GM23338 (cell line): ENCODE measurements around the gene CNTNAP2. TPM values are rescaled to one million over a fixed set of nuclear protein-coding genes. Genes with fewer than 3 reads are reported as not detected.

Experiments used
- ATAC-seq: fragments of 200-7000 bp; cut with Tn5 transposase; 3 replicates; pipeline ENCODE4 v1.9.1; 2020
- DNase-seq: peaks from one replicate; pipeline ENCODE4 v3.0.0-alpha.2; 2015; ENCODE audit warnings: low spot score
- H2AFZ ChIP-seq: fragments of 200-600 bp; sonication (generic); 2 replicates; pipeline ENCODE4 v1.8.0; 2016; ENCODE audit warnings: antibody characterized with exemption, mild to moderate bottlenecking, moderate library complexity
- H3F3A ChIP-seq: fragments of 200-600 bp; sonication (generic); replicated peaks from 2 replicates; pipeline ENCODE4 v1.8.0; 2017; ENCODE audit warnings: antibody characterized with exemption, mixed run types, low read depth
- H3K27ac ChIP-seq: fragments of 200-600 bp; sonication (generic); 2 replicates; pipeline ENCODE4 v1.6.1; 2016; ENCODE audit warnings: low read depth
- H3K27me3 ChIP-seq: fragments of 200-600 bp; sonication (generic); 2 replicates; pipeline ENCODE4 v1.8.0; 2016; ENCODE audit warnings: mild to moderate bottlenecking, mixed run types, moderate library complexity; ENCODE audit not compliant: insufficient read depth
- H3K36me3 ChIP-seq: fragments of 200-600 bp; sonication (generic); 2 replicates; pipeline ENCODE4 v1.8.0; 2016; ENCODE audit warnings: mild to moderate bottlenecking; ENCODE audit not compliant: insufficient read depth
- H3K4me1 ChIP-seq: fragments of 200-600 bp; sonication (generic); 2 replicates; pipeline ENCODE4 v1.8.0; 2016; ENCODE audit warnings: mild to moderate bottlenecking, moderate library complexity; ENCODE audit not compliant: insufficient read depth
- H3K4me2 ChIP-seq: fragments of 200-600 bp; sonication (generic); 2 replicates; pipeline ENCODE4 v1.7.1; 2017; ENCODE audit warnings: mixed run types
- H3K4me3 ChIP-seq: fragments of 200-600 bp; sonication (generic); 2 replicates; pipeline ENCODE4 v1.6.1; 2016; ENCODE audit warnings: mixed run types
- H3K79me2 ChIP-seq: fragments of 200-600 bp; sonication (generic); replicated peaks from 2 replicates; pipeline ENCODE4 v1.8.0; 2017; ENCODE audit warnings: mild to moderate bottlenecking; ENCODE audit not compliant: insufficient read depth
- H3K9me2 ChIP-seq: fragments of 200-600 bp; sonication (generic); 2 replicates; pipeline ENCODE4 v1.8.0; 2017; ENCODE audit not compliant: insufficient read depth
- H4K20me1 ChIP-seq: fragments of 200-600 bp; sonication (generic); replicated peaks from 2 replicates; pipeline ENCODE4 v1.8.0; 2017; ENCODE audit warnings: mild to moderate bottlenecking; ENCODE audit not compliant: insufficient read depth
- H3K27ac Mint-ChIP-seq: 2 replicates; pipeline ENCODE4 v1.8.0; 2020; ENCODE audit warnings: inconsistent platforms, mild to moderate bottlenecking, moderate library complexity, mixed read lengths
- H3K27me3 Mint-ChIP-seq: 3 replicates; pipeline ENCODE4 v1.8.0; 2022; ENCODE audit warnings: low read depth, mild to moderate bottlenecking, moderate library complexity, mixed read lengths, inconsistent platforms; ENCODE audit not compliant: insufficient read depth, poor library complexity
- H3K36me3 Mint-ChIP-seq: 3 replicates; pipeline ENCODE4 v1.8.0; 2021; ENCODE audit warnings: low read depth, mild to moderate bottlenecking, inconsistent platforms, moderate library complexity, mixed read lengths
- H3K4me1 Mint-ChIP-seq: 3 replicates; pipeline ENCODE4 v1.8.0; 2020; ENCODE audit warnings: mild to moderate bottlenecking, inconsistent platforms, mixed read lengths
- H3K4me3 Mint-ChIP-seq: 3 replicates; pipeline ENCODE4 v1.8.0; 2021; ENCODE audit warnings: moderate library complexity, mild to moderate bottlenecking, inconsistent platforms, mixed read lengths
- H3K9me3 Mint-ChIP-seq: 3 replicates; pipeline ENCODE4 v1.8.0; 2020; ENCODE audit warnings: moderate library complexity, mild to moderate bottlenecking, inconsistent platforms, mixed read lengths
- CREB1 ChIP-seq: fragments of 250-450 bp; sonication (Bioruptor Pico); IDR thresholded peaks from 2 replicates; pipeline ENCODE4 v1.5.0; 2020; ENCODE audit warnings: low read depth, mild to moderate bottlenecking, moderate library complexity
- EZH2 ChIP-seq: fragments of 200-600 bp; sonication (generic); IDR thresholded peaks from one replicate; pipeline ENCODE4 v1.8.0; 2017; ENCODE audit warnings: antibody characterized with exemption, mild to moderate bottlenecking, low read depth; ENCODE audit not compliant: unreplicated experiment
- EZH2phosphoT487 ChIP-seq: fragments of 200-600 bp; sonication (generic); IDR thresholded peaks from one replicate; pipeline ENCODE4 v1.8.1; 2018; ENCODE audit warnings: antibody characterized with exemption; ENCODE audit not compliant: unreplicated experiment
- JUNB ChIP-seq: IDR thresholded peaks from one replicate; pipeline ENCODE4 v1.6.1; 2016; ENCODE audit warnings: antibody characterized with exemption; ENCODE audit not compliant: unreplicated experiment
- NANOG ChIP-seq: IDR thresholded peaks from 2 replicates; pipeline ENCODE4 v1.6.1; 2016; ENCODE audit warnings: antibody characterized with exemption, borderline replicate concordance
- POLR2AphosphoS5 ChIP-seq: IDR thresholded peaks from 2 replicates; pipeline ENCODE4 v1.6.1; 2016; ENCODE audit warnings: antibody characterized with exemption, low read depth
- STAT1 ChIP-seq: IDR thresholded peaks from one replicate; pipeline ENCODE4 v1.6.1; 2016; ENCODE audit warnings: antibody characterized with exemption; ENCODE audit not compliant: unreplicated experiment
- polyA plus RNA-seq: library from polyadenylated mRNA; unstranded; fragments of >200 nt; fragmentation: Nextera tagmentation; extraction: Ambion mirVana; gene quantifications from 2 replicates; pipeline ENCODE4 v1.2.1, GENCODE V29; 2016
- total RNA-seq: library from RNA; depleted of rRNA; stranded (reverse); fragments of >200 nt; shearing (Covaris generic); gene quantifications from 2 replicates; pipeline ENCODE4 v1.2.3, GENCODE V29; 2014
- TF ChIP-seq, protein P1 (sequence below), 2 experiments: fragments of 200-600 bp in 1 of 2; sonication (generic) in 1 of 2; conservative IDR thresholded peaks; 2 replicates each; pipeline versions ENCODE4 v1.5.1 to v1.6.1; 2016 to 2017; ENCODE audit warnings: antibody characterized with exemption in 2 of 2, low read depth in 2 of 2, mild to moderate bottlenecking in 2 of 2, moderate library complexity in 1 of 2
- TF ChIP-seq, protein P2 (sequence below): IDR thresholded peaks from one replicate; pipeline ENCODE4 v1.6.1; 2018; ENCODE audit warnings: antibody characterized with exemption; ENCODE audit not compliant: unreplicated experiment
- TF ChIP-seq, protein P3 (sequence below): IDR thresholded peaks from 2 replicates; pipeline ENCODE4 v1.6.1; 2016; ENCODE audit warnings: antibody characterized with exemption

The CNTNAP2 gene
- total and polyA plus RNA-seq, 2 experiments from 2014 or later: 38.2 to 61.3 TPM

DNA sequence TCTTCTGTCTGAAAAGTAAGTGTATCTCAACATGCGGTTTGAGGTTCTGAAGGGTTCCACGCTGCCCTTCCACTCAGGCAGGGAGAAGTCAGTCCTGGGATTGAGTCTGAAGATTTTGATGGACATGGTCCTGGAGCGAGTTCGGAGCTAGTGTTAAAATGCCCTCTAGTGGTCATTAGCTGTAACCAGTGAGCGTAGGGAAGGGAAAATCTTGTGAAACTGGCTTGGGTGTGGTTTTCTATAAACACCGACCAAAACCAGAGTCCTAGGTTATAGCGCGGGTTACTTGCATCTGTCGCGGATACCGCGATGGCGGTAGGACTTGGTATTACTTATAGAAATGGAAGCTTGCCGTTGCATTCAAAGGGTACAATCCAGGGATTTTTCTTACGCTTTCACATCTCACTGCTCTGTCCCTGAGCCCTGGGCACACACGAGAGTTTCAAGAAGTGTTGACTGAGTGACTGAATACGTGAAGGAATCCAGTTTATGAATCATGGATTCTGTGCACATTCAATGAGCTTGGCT lies 2125.8 kb downstream of the CNTNAP2 start:
- H3K36me3 ChIP-seq: no peaks in the 10 kb centered on the region
- H3K4me2 ChIP-seq: no peak overlapping the region
- no peaks in the 10 kb centered on the region for H3K9me2 ChIP-seq
- H3K79me2 ChIP-seq: no peaks in the 10 kb centered on the region
- H3K27me3 ChIP-seq: no peaks in the 10 kb centered on the region
- Mint-ChIP-seq H3K9me3 (peaks cover 3% of the 10 kb centered on the region; the same call in 1 of the 3 replicates), H3K4me3 (no peak overlapping the region; the same call in 2 of the 3 replicates), H3K27me3 (peaks cover 2% of the 10 kb centered on the region), H3K27ac (no peak overlapping the region), H3K4me1 (peaks cover 13% of the 10 kb centered on the region; the same call in 1 of the 3 replicates), H3K36me3 (no peaks in the 10 kb centered on the region)
- no peak overlapping the region for H3K27ac ChIP-seq
- H3K4me3 ChIP-seq: no peak overlapping the region
- DNase-seq: peak; percentile 89
- peak overlapping the region; percentile 80; the same call in 1 of the 2 replicates for H2AFZ ChIP-seq
- H3F3A ChIP-seq: no peaks in the 10 kb centered on the region
- no peaks in the 10 kb centered on the region for H3K4me1 ChIP-seq
- no peaks in the 10 kb centered on the region for H4K20me1 ChIP-seq
- peak; percentile 98 for ATAC-seq
- TF ChIP-seq JUNB (no peak), EZH2 (no peak), NANOG (no peak), POLR2AphosphoS5 (no peak)
- TF ChIP-seq, protein P1, sequence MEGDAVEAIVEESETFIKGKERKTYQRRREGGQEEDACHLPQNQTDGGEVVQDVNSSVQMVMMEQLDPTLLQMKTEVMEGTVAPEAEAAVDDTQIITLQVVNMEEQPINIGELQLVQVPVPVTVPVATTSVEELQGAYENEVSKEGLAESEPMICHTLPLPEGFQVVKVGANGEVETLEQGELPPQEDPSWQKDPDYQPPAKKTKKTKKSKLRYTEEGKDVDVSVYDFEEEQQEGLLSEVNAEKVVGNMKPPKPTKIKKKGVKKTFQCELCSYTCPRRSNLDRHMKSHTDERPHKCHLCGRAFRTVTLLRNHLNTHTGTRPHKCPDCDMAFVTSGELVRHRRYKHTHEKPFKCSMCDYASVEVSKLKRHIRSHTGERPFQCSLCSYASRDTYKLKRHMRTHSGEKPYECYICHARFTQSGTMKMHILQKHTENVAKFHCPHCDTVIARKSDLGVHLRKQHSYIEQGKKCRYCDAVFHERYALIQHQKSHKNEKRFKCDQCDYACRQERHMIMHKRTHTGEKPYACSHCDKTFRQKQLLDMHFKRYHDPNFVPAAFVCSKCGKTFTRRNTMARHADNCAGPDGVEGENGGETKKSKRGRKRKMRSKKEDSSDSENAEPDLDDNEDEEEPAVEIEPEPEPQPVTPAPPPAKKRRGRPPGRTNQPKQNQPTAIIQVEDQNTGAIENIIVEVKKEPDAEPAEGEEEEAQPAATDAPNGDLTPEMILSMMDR (conservative IDR thresholded peaks at IDR 0.05; ENCODE audit: low read depth in 2 of 2): peak; percentile 91

DNA sequence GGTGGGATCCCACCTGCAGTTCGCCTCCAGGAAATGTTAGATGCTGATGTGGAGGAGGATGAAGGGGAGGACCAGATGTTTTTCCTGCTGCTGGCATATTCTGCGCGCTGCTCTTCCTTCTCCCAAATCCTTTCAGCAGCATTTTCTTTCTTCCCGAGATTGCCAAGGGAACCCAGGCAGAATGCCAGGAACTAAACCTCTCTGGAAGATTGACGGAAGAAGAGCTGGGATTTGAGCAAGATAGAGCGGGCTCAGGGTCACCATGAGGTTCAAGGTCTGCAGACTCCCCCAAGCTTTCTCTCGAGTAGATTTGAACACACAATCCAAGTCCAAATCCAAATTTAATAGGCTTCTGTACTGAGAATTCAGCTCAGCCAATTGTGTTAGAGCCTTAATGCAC lies 2128.8 kb downstream of the CNTNAP2 start:
- peaks cover 2% of the 10 kb centered on the region for H3K27me3 Mint-ChIP-seq

DNA sequence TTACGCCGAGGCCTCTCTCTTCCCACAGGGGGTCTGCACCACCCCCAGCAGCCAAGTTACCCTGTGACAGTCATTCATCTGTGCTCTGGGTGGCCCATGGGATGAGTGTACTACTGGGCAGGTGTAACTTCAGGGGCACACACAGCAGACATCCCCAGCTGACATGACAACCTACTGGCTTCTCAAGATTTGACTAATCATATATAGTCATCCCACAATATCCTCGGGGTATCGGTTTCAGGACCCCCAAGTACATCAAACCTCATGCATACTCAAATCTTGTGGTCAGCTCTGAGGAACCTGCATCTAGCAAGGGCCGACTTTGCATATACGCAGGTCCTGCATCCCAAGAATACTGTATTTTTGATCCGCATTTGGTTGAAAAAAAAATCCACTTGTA lies 2137.0 kb downstream of the CNTNAP2 start:
- Histone ChIP-seq H3K4me2 (no peak overlapping the region), H3K36me3 (peaks cover 6% of the 10 kb centered on the region; the same call in 1 of the 2 replicates), H3K27me3 (no peaks in the 10 kb centered on the region), H3K79me2 (no peaks in the 10 kb centered on the region), H3K27ac (no peak overlapping the region), H3K4me1 (no peaks in the 10 kb centered on the region), H2AFZ (no peak overlapping the region), H3F3A (no peaks in the 10 kb centered on the region), H3K9me2 (no peaks in the 10 kb centered on the region), H4K20me1 (no peaks in the 10 kb centered on the region), H3K4me3 (no peak overlapping the region)
- TF ChIP-seq EZH2phosphoT487 (no peak), POLR2AphosphoS5 (no peak), CREB1 (CRISPR knock-in tag) (no peak), EZH2 (no peak), NANOG (no peak), JUNB (no peak)
- TF ChIP-seq, protein P2, sequence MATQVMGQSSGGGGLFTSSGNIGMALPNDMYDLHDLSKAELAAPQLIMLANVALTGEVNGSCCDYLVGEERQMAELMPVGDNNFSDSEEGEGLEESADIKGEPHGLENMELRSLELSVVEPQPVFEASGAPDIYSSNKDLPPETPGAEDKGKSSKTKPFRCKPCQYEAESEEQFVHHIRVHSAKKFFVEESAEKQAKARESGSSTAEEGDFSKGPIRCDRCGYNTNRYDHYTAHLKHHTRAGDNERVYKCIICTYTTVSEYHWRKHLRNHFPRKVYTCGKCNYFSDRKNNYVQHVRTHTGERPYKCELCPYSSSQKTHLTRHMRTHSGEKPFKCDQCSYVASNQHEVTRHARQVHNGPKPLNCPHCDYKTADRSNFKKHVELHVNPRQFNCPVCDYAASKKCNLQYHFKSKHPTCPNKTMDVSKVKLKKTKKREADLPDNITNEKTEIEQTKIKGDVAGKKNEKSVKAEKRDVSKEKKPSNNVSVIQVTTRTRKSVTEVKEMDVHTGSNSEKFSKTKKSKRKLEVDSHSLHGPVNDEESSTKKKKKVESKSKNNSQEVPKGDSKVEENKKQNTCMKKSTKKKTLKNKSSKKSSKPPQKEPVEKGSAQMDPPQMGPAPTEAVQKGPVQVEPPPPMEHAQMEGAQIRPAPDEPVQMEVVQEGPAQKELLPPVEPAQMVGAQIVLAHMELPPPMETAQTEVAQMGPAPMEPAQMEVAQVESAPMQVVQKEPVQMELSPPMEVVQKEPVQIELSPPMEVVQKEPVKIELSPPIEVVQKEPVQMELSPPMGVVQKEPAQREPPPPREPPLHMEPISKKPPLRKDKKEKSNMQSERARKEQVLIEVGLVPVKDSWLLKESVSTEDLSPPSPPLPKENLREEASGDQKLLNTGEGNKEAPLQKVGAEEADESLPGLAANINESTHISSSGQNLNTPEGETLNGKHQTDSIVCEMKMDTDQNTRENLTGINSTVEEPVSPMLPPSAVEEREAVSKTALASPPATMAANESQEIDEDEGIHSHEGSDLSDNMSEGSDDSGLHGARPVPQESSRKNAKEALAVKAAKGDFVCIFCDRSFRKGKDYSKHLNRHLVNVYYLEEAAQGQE: no peak
- TF ChIP-seq, protein P3, sequence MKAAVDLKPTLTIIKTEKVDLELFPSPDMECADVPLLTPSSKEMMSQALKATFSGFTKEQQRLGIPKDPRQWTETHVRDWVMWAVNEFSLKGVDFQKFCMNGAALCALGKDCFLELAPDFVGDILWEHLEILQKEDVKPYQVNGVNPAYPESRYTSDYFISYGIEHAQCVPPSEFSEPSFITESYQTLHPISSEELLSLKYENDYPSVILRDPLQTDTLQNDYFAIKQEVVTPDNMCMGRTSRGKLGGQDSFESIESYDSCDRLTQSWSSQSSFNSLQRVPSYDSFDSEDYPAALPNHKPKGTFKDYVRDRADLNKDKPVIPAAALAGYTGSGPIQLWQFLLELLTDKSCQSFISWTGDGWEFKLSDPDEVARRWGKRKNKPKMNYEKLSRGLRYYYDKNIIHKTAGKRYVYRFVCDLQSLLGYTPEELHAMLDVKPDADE: no peak
- Mint-ChIP-seq H3K27ac (no peak overlapping the region), H3K36me3 (peaks cover 38% of the 10 kb centered on the region), H3K4me3 (no peak overlapping the region), H3K4me1 (no peaks in the 10 kb centered on the region), H3K27me3 (peaks cover 2% of the 10 kb centered on the region), H3K9me3 (peaks cover 55% of the 10 kb centered on the region)
- no peak for ATAC-seq
- DNase-seq: no peak

More for the DNA sequence above, 2128.8 kb downstream of the CNTNAP2 start:
- peaks cover 13% of the 10 kb centered on the region for H3K36me3 Mint-ChIP-seq
- ATAC-seq (no peak), DNase-seq (no peak)
- Histone ChIP-seq H3K4me2 (no peak overlapping the region), H3F3A (no peaks in the 10 kb centered on the region), H3K27ac (no peak overlapping the region), H2AFZ (no peak overlapping the region), H3K4me3 (no peak overlapping the region), H3K4me1 (no peaks in the 10 kb centered on the region), H3K36me3 (no peaks in the 10 kb centered on the region), H3K27me3 (no peaks in the 10 kb centered on the region), H3K79me2 (no peaks in the 10 kb centered on the region), H3K9me2 (no peaks in the 10 kb centered on the region), H4K20me1 (no peaks in the 10 kb centered on the region)
- H3K9me3 Mint-ChIP-seq: peaks cover 16% of the 10 kb centered on the region
- H3K4me1 Mint-ChIP-seq: peaks cover 13% of the 10 kb centered on the region; the same call in 1 of the 3 replicates
- no peak for TF ChIP-seq STAT1
- no peak overlapping the region for H3K27ac Mint-ChIP-seq
- no peak overlapping the region for H3K4me3 Mint-ChIP-seq
